Panc1 (cell line): ENCODE measurements around the gene DENND4B.

Source experiments
- CTCF ChIP-seq: fragments of 450-650 bp; IDR thresholded peaks from 2 replicates; pipeline ENCODE4 v1.5.1; 2017; ENCODE audit warnings: mild to moderate bottlenecking
- POLR2AphosphoS5 ChIP-seq: IDR thresholded peaks from 2 replicates; pipeline ENCODE4 v1.6.1; 2012; ENCODE audit warnings: mild to moderate bottlenecking, low read depth, low read length, moderate library complexity
- SIN3A ChIP-seq: IDR thresholded peaks from 2 replicates; pipeline ENCODE4 v1.6.1; 2012; ENCODE audit warnings: low read depth, mild to moderate bottlenecking, low read length, moderate library complexity, borderline replicate concordance; ENCODE audit not compliant: insufficient read depth
- TF ChIP-seq, protein P1 (sequence below), 2 experiments: IDR thresholded peaks; 2 replicates each; pipeline ENCODE4 v1.6.1; 2011 to 2012; ENCODE audit warnings: low read depth in 2 of 2, control low read depth in 1 of 2, low read length in 1 of 2, mild to moderate bottlenecking in 1 of 2, moderate library complexity in 1 of 2; ENCODE audit not compliant: insufficient read depth in 1 of 2

GRCh38 chr1:153903841-153904455 lies 42.6 kb downstream of the DENND4B start:
- no peak for TF ChIP-seq SIN3A
- no peak for TF ChIP-seq CTCF
- TF ChIP-seq, protein P1, sequence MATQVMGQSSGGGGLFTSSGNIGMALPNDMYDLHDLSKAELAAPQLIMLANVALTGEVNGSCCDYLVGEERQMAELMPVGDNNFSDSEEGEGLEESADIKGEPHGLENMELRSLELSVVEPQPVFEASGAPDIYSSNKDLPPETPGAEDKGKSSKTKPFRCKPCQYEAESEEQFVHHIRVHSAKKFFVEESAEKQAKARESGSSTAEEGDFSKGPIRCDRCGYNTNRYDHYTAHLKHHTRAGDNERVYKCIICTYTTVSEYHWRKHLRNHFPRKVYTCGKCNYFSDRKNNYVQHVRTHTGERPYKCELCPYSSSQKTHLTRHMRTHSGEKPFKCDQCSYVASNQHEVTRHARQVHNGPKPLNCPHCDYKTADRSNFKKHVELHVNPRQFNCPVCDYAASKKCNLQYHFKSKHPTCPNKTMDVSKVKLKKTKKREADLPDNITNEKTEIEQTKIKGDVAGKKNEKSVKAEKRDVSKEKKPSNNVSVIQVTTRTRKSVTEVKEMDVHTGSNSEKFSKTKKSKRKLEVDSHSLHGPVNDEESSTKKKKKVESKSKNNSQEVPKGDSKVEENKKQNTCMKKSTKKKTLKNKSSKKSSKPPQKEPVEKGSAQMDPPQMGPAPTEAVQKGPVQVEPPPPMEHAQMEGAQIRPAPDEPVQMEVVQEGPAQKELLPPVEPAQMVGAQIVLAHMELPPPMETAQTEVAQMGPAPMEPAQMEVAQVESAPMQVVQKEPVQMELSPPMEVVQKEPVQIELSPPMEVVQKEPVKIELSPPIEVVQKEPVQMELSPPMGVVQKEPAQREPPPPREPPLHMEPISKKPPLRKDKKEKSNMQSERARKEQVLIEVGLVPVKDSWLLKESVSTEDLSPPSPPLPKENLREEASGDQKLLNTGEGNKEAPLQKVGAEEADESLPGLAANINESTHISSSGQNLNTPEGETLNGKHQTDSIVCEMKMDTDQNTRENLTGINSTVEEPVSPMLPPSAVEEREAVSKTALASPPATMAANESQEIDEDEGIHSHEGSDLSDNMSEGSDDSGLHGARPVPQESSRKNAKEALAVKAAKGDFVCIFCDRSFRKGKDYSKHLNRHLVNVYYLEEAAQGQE (IDR thresholded peaks at IDR 0.05; ENCODE audit: insufficient read depth in 1 of 2, low read depth in 2 of 2, low read length in 1 of 2), result no peak
- no peak for TF ChIP-seq POLR2AphosphoS5
